ENCODE measurements around the gene MRPL23.

MRPL23 gene

GRCh38 chr11:1946812-1947484 is at the start of gene MRPL23:
Gene MRPL23, plus strand, starts transcription at chr11:1947332. Its CDS starts 31 bp downstream, at chr11:1947363.
- DNase-seq (ENCODE audit: low spot score), result no peak
- no peak for ATAC-seq (ENCODE audit: low read depth)
- Histone ChIP-seq H3K27ac (ENCODE audit: poor library complexity, severe bottlenecking) (no peak within 1 kb of the TSS), H3K4me1 (ENCODE audit: insufficient read depth, poor library complexity, severe bottlenecking) (peaks cover 9% of the 10 kb centered on the region), H3K9me3 (ENCODE audit: severe bottlenecking) (no peaks in the 10 kb centered on the region), H3K27me3 (ENCODE audit: insufficient read depth, poor library complexity, severe bottlenecking) (no peaks in the 10 kb centered on the region), H3K36me3 (ENCODE audit: low read depth) (no peaks in the 10 kb centered on the region), H3K4me3 (ENCODE audit: severe bottlenecking) (no peak within 1 kb of the TSS)
- TF ChIP-seq CTCF (IDR thresholded peaks at IDR 0.05; ENCODE audit: poor library complexity, severe bottlenecking), result no peak

- no peaks in the 10 kb centered on the region for H3K4me1 ChIP-seq (ENCODE audit: insufficient read depth, poor library complexity, severe bottlenecking)
- no peaks in the 10 kb centered on the region for H3K36me3 ChIP-seq (ENCODE audit: low read depth)
- TF ChIP-seq CTCF (IDR thresholded peaks at IDR 0.05; ENCODE audit: poor library complexity, severe bottlenecking), result no peak
- no peak for DNase-seq (ENCODE audit: low spot score)
- no peak for ATAC-seq (ENCODE audit: low read depth)
- H3K27ac ChIP-seq (ENCODE audit: poor library complexity, severe bottlenecking), result no peak overlapping the region
- no peak overlapping the region for H3K4me3 ChIP-seq (ENCODE audit: severe bottlenecking)
- no peaks in the 10 kb centered on the region for H3K27me3 ChIP-seq (ENCODE audit: insufficient read depth, poor library complexity, severe bottlenecking)
- no peaks in the 10 kb centered on the region for H3K9me3 ChIP-seq (ENCODE audit: severe bottlenecking)
Observed at GRCh38 chr11:1899090-1899489, 48.0 kb upstream of the MRPL23 start.

GRCh38 chr11:1899686-1900085 is 47.4 kb upstream of the MRPL23 start:
- DNase-seq (ENCODE audit: low spot score) (no peak), ATAC-seq (ENCODE audit: low read depth) (no peak)
- H3K27ac ChIP-seq (ENCODE audit: poor library complexity, severe bottlenecking), result no peak overlapping the region
- H3K36me3 ChIP-seq (ENCODE audit: low read depth), result no peaks in the 10 kb centered on the region
- H3K9me3 ChIP-seq (ENCODE audit: severe bottlenecking), result no peaks in the 10 kb centered on the region
- H3K27me3 ChIP-seq (ENCODE audit: insufficient read depth, poor library complexity, severe bottlenecking), result no peaks in the 10 kb centered on the region
- TF ChIP-seq CTCF (IDR thresholded peaks at IDR 0.05; ENCODE audit: poor library complexity, severe bottlenecking), result no peak
- H3K4me3 ChIP-seq (ENCODE audit: severe bottlenecking), result no peak overlapping the region
- no peaks in the 10 kb centered on the region for H3K4me1 ChIP-seq (ENCODE audit: insufficient read depth, poor library complexity, severe bottlenecking)

GRCh38 chr11:1906181-1906580 is 41.0 kb upstream of the MRPL23 start:
- DNase-seq (ENCODE audit: low spot score), result no peak
- no peak for TF ChIP-seq CTCF (IDR thresholded peaks at IDR 0.05; ENCODE audit: poor library complexity, severe bottlenecking)
- Histone ChIP-seq H3K27ac (ENCODE audit: poor library complexity, severe bottlenecking) (no peak overlapping the region), H3K27me3 (ENCODE audit: insufficient read depth, poor library complexity, severe bottlenecking) (no peaks in the 10 kb centered on the region), H3K36me3 (ENCODE audit: low read depth) (no peaks in the 10 kb centered on the region), H3K4me3 (ENCODE audit: severe bottlenecking) (no peak overlapping the region), H3K9me3 (ENCODE audit: severe bottlenecking) (no peaks in the 10 kb centered on the region), H3K4me1 (ENCODE audit: insufficient read depth, poor library complexity, severe bottlenecking) (no peaks in the 10 kb centered on the region)
- no peak for ATAC-seq (ENCODE audit: low read depth)
